Activated CD4-positive, alpha-beta memory T cell treated with anti-CD3 and anti-CD28 coated beads, Interleukin-2, amount 10 ng/mL, durations not matched to agents 7 days and 5 days (primary cell): Measurements from ENCODE around the gene GADD45GIP1. TPM values are rescaled to one million over a fixed set of nuclear protein-coding genes. Genes with fewer than 3 reads are reported as not detected.

Source experiments
- CTCF ChIA-PET: fragments of 350-600 bp; sonication (Branson Sonifier 250); formaldehyde crosslinking; loops from one replicate; lab custom pipeline; 2021; ENCODE audit warnings: antibody characterized with exemption, inconsistent platforms; lab: Charles Lee
- POLR2A ChIA-PET: fragments of 350-600 bp; sonication (Branson Sonifier 250); formaldehyde crosslinking; loops from one replicate; lab custom pipeline; 2021; ENCODE audit warnings: antibody characterized with exemption; lab: Charles Lee
- DNase-seq: peaks from one replicate; pipeline ENCODE4 v3.0.0-alpha.2; 2020
- H3K27ac Mint-ChIP-seq: one replicate; pipeline ENCODE4 v1.8.0; 2021; ENCODE audit warnings: mild to moderate bottlenecking, mixed read lengths
- H3K27me3 Mint-ChIP-seq: one replicate; pipeline ENCODE4 v1.8.0; 2021; ENCODE audit warnings: mixed read lengths
- H3K36me3 Mint-ChIP-seq: one replicate; pipeline ENCODE4 v1.8.0; 2021; ENCODE audit warnings: low read depth, mixed read lengths
- H3K4me1 Mint-ChIP-seq: one replicate; pipeline ENCODE4 v1.8.0; 2021; ENCODE audit warnings: mixed read lengths
- H3K4me3 Mint-ChIP-seq: one replicate; pipeline ENCODE4 v1.8.0; 2021; ENCODE audit warnings: mild to moderate bottlenecking, mixed read lengths
- H3K9me3 Mint-ChIP-seq: one replicate; pipeline ENCODE4 v1.8.0; 2021; ENCODE audit warnings: mixed read lengths
- total RNA-seq, 2 experiments: library from RNA; stranded (reverse); gene quantifications; one replicate each; pipeline ENCODE4 v1.2.3, GENCODE V29; 2021

GADD45GIP1 gene
- total RNA-seq, 2 experiments from 2014 or later = 17.5 to 18.4 TPM

GRCh38 chr19:12907166-12907565 is 49.9 kb downstream of the GADD45GIP1 start:
- H3K4me1 Mint-ChIP-seq = peaks cover 3% of the 10 kb centered on the region
- ChIA-PET POLR2A (interaction anchor here (1.7 kb wide), 1 partner anchor 12 kb away, joined by 11 read pairs; the partner anchor contains the start of gene SYCE2), CTCF (no interaction called here)
- H3K4me3 Mint-ChIP-seq = no peak overlapping the region
- H3K36me3 Mint-ChIP-seq = no peaks in the 10 kb centered on the region
- H3K9me3 Mint-ChIP-seq = no peaks in the 10 kb centered on the region
- no peaks in the 10 kb centered on the region for H3K27me3 Mint-ChIP-seq
- DNase-seq = no peak
- no peak overlapping the region for H3K27ac Mint-ChIP-seq

Other genes starting within 250 kb of the GADD45GIP1 start
- 10 to 100 TPM; 61.6 to 65.9 TPM for gene TNPO2, start 233.3 kb downstream of the GADD45GIP1 start, total RNA-seq
- gene TRIR, start 222.5 kb downstream of the GADD45GIP1 start, total RNA-seq = 100 to 1,000 TPM; 205 TPM
- 10 to 100 TPM; 61.8 to 62.9 TPM for gene GET3, start 219.7 kb downstream of the GADD45GIP1 start, total RNA-seq
- gene BEST2, start 205.4 kb downstream of the GADD45GIP1 start, total RNA-seq = not detected
- 10 to 100 TPM; 17.0 to 17.8 TPM for gene HOOK2, start 181.7 kb downstream of the GADD45GIP1 start, total RNA-seq
- 100 to 1,000 TPM; 197 TPM for gene JUNB, start 165.7 kb downstream of the GADD45GIP1 start, total RNA-seq
- 100 to 1,000 TPM; 234 to 240 TPM for gene PRDX2, start 155.4 kb downstream of the GADD45GIP1 start, total RNA-seq
- gene THSD8, start 155.2 kb downstream of the GADD45GIP1 start, total RNA-seq = 10 to 100 TPM; 19.2 to 25.5 TPM
- 10 to 100 TPM; 34.8 to 38.4 TPM for gene RNASEH2A, start 150.6 kb downstream of the GADD45GIP1 start, total RNA-seq
- not detected for gene RTBDN, start 122.6 kb downstream of the GADD45GIP1 start, total RNA-seq
- 1 to 10 TPM; 1.1 to 2.1 TPM for gene MAST1, start 118.7 kb downstream of the GADD45GIP1 start, total RNA-seq
- 10 to 100 TPM; 37.6 to 39.3 TPM for gene DNASE2, start 75.8 kb downstream of the GADD45GIP1 start, total RNA-seq
- under 1 TPM; 0.13 to 0.20 TPM for gene KLF1, start 70.0 kb downstream of the GADD45GIP1 start, total RNA-seq
- gene GCDH, start 66.1 kb downstream of the GADD45GIP1 start, total RNA-seq = 10 to 100 TPM; 23.3 to 25.1 TPM
- 1 to 10 TPM; 3.9 to 4.9 TPM for gene SYCE2, start 37.9 kb downstream of the GADD45GIP1 start, total RNA-seq
- 10 to 100 TPM; 72.4 to 74.9 TPM for gene FARSA, start 23.5 kb downstream of the GADD45GIP1 start, total RNA-seq
- gene CALR, start 18.6 kb downstream of the GADD45GIP1 start, total RNA-seq = 100 to 1,000 TPM; 640 to 660 TPM
- 100 to 1,000 TPM; 119 to 123 TPM for gene RAD23A, start 11.4 kb downstream of the GADD45GIP1 start, total RNA-seq
- under 1 TPM; 0.13 to 0.15 TPM for gene DAND5, start 12.4 kb upstream of the GADD45GIP1 start, total RNA-seq
- gene NFIX, start 38.3 kb upstream of the GADD45GIP1 start, total RNA-seq = under 1 TPM in 1 of 2 experiments, not detected in 1; 0.05 TPM
- 1 to 10 TPM; 5.7 to 6.2 TPM for gene LYL1, start 145.6 kb upstream of the GADD45GIP1 start, total RNA-seq
- 10 to 100 TPM; 29.4 to 29.7 TPM for gene TRMT1, start 159.5 kb upstream of the GADD45GIP1 start, total RNA-seq
- gene NACC1, start 161.0 kb upstream of the GADD45GIP1 start, total RNA-seq = 10 to 100 TPM; 74.5 to 82.2 TPM
- gene STX10, start 193.2 kb upstream of the GADD45GIP1 start, total RNA-seq = 10 to 100 TPM; 69.0 to 72.2 TPM
- gene IER2, start 193.2 kb upstream of the GADD45GIP1 start, total RNA-seq = 100 to 1,000 TPM; 231 to 234 TPM